TTC549 (cell line): Measurements from ENCODE around the gene ADRA1B.

ENCODE experiments used
- FAIRE-seq: peaks from 2 replicates; lab custom pipeline; 2012; peaks lifted over from hg19 to GRCh38; lab: Jason Lieb, UNC

ADRA1B gene

GRCh38 chr5:159915904-159916840 lies at the start of gene ADRA1B:
Gene ADRA1B (plus strand): TSS chr5:159916482. CDS start chr5:159916906, 424 bp downstream.
- FAIRE-seq = no peak

GRCh38 chr5:159873680-159874079 lies 42.6 kb upstream of the ADRA1B start:
- no peak for FAIRE-seq

GRCh38 chr5:159874263-159874662 lies 42.0 kb upstream of the ADRA1B start:
- no peak for FAIRE-seq

- FAIRE-seq = no peak
These were observed 39.3 kb upstream of the ADRA1B start for GRCh38 chr5:159877016-159877415.

- no peak for FAIRE-seq
These were observed 38.3 kb upstream of the ADRA1B start for GRCh38 chr5:159877894-159878448.

GRCh38 chr5:159878988-159879471 lies 37.3 kb upstream of the ADRA1B start:
- no peak for FAIRE-seq

- no peak for FAIRE-seq
These were observed 35.6 kb upstream of the ADRA1B start for GRCh38 chr5:159880676-159881075.

GRCh38 chr5:159881967-159882366 lies 34.3 kb upstream of the ADRA1B start:
- FAIRE-seq = no peak

- FAIRE-seq = no peak
These were observed 32.7 kb upstream of the ADRA1B start for GRCh38 chr5:159883522-159883950.

GRCh38 chr5:159884917-159885620 lies 31.2 kb upstream of the ADRA1B start:
- FAIRE-seq = no peak

GRCh38 chr5:159886296-159886695 lies 30.0 kb upstream of the ADRA1B start:
- FAIRE-seq = no peak

- FAIRE-seq = no peak
These were observed 29.2 kb upstream of the ADRA1B start for GRCh38 chr5:159887050-159887449.

GRCh38 chr5:159888860-159889259 lies 27.4 kb upstream of the ADRA1B start:
- FAIRE-seq = no peak

GRCh38 chr5:159890141-159890540 lies 26.1 kb upstream of the ADRA1B start:
- FAIRE-seq = no peak

- FAIRE-seq = no peak
These were observed 24.9 kb upstream of the ADRA1B start for GRCh38 chr5:159891371-159891770.

- FAIRE-seq = no peak
These were observed 23.1 kb upstream of the ADRA1B start for GRCh38 chr5:159893040-159893695.

- FAIRE-seq = no peak
These were observed 22.0 kb upstream of the ADRA1B start for GRCh38 chr5:159894149-159894720.

- FAIRE-seq = no peak
These were observed 18.4 kb upstream of the ADRA1B start for GRCh38 chr5:159897786-159898393.

GRCh38 chr5:159899067-159900049 lies 16.9 kb upstream of the ADRA1B start:
- no peak for FAIRE-seq

GRCh38 chr5:159901308-159901707 lies 15.0 kb upstream of the ADRA1B start:
- no peak for FAIRE-seq
